Adrenal gland (tissue), 12 donors: ENCODE results near the gene SH2D2A. TPM values are rescaled to one million over a fixed set of nuclear protein-coding genes. Genes with fewer than 3 reads are reported as not detected.

Experiments
- DNase-seq, 7 donors: peaks; one replicate each; pipeline ENCODE4 v3.0.0-alpha.2; 2019 to 2020
- H3K27ac ChIP-seq, 5 donors: fragments of 200-600 bp; sonication (generic) in 4 of 5; 1 replicate in 3 of 5; 2 replicates in 2 of 5; pipeline versions ENCODE4 v1.5.1 to v1.8.0; 2016 to 2020; ENCODE audit warnings: mild to moderate bottlenecking in 1 of 5
- H3K27me3 ChIP-seq: fragments of 200-600 bp; 2 replicates; pipeline ENCODE4 v1.8.0; 2021
- H3K36me3 ChIP-seq, 2 donors: fragments of 200-600 bp; replicated peaks in 1 of 2; 1 replicate in 1 of 2; 2 replicates in 1 of 2; pipeline versions ENCODE4 v1.5.1 to v1.8.0; 2018 to 2022
- H3K4me1 ChIP-seq, 2 donors: fragments of 200-600 bp; replicated peaks in 1 of 2; 1 replicate in 1 of 2; 2 replicates in 1 of 2; pipeline versions ENCODE4 v1.5.1 to v1.8.0; 2018 to 2021
- H3K4me3 ChIP-seq, 4 donors: fragments of 200-600 bp; sonication (generic) in 3 of 4; one replicate each; pipeline ENCODE4 v1.5.1; 2016 to 2018
- H3K9me3 ChIP-seq, 3 donors: fragments of 200-600 bp; sonication (generic) in 1 of 3; replicated peaks in 1 of 3; 1 replicate in 2 of 3; 2 replicates in 1 of 3; pipeline versions ENCODE4 v1.5.1 to v1.8.0; 2016 to 2021
- POLR2A ChIP-seq, 2 donors: fragments of 450-650 bp; IDR thresholded peaks; one replicate each; pipeline ENCODE4 v1.6.1; 2017; ENCODE audit warnings: antibody characterized with exemption in 2 of 2, mild to moderate bottlenecking in 2 of 2, moderate library complexity in 1 of 2
- WGBS, 4 donors: extraction: QIAGEN DNeasy Blood & Tissue Kit in 2 of 4; methylation state at CpG; one replicate each; pipeline versions ENCODE4 v1.1.5 to v1.1.7; 2013 to 2017; 5-methylcytosine and 5-hydroxymethylcytosine counted together
- intact Hi-C, 2 donors: fragments of 100-400 bp; cut with DNase I; formaldehyde crosslinking; loops; one replicate each; pipeline versions ENCODE4 v1.14.1 to v1.15.0; 2022 to 2023
- polyA plus RNA-seq, 3 donors: library from polyadenylated mRNA; stranded (reverse); fragments of 200-250 nt in 2 of 3; fragments of 350-450 nt in 1 of 3; fragmentation: Illumina TruSeq in 1 of 3; extraction: RNeasy Lipid Tissue Mini Kit (QIAGEN cat#74804) in 1 of 3; gene quantifications; one replicate each; pipeline ENCODE4 v1.2.3, GENCODE V29; 2013 to 2014
- total RNA-seq, 9 donors: library from RNA; depleted of rRNA in 4 of 9; stranded (reverse); fragments of >200 nt in 4 of 9; fragments of 120-200 nt in 1 of 9; fragmentation: NEBNext Ultra II Directional in 1 of 9; extraction: Animal tissue kit (Norgen Biotek cat#: 25700) in 1 of 9; gene quantifications; one replicate each; pipeline versions ENCODE4 v1.1.0 to v1.2.4, GENCODE V29; 2013 to 2023
- TF ChIP-seq, protein P1 (sequence below), 6 experiments: fragments of 450-650 bp in 4 of 6; fragments of 200-600 bp in 2 of 6; sonication (generic) in 1 of 6; IDR thresholded peaks; 1 replicate in 5 of 6; 2 replicates in 1 of 6; pipeline versions ENCODE4 v1.5.1 to v1.8.0; 2016 to 2021; ENCODE audit warnings: antibody characterized with exemption in 6 of 6, mild to moderate bottlenecking in 2 of 6, moderate library complexity in 1 of 6
- donor health status: healthy with polysubstance abuse.
- donor health status: Bipolar disorder and iron deficiency.
- donor health status: DM: yes; HTN: yes; CAD: no.
- donor health status: DM: no; HTN: no; CAD: no.
- donor health status: DM: no; HTN: no; CAD: no.
- donor health status: DM: yes; HTN: yes; CAD: no.

SH2D2A gene
- total and polyA plus RNA-seq, 12 donors = 0.11 to 4.8 (median 2.1) TPM; not detected in 1

DNA sequence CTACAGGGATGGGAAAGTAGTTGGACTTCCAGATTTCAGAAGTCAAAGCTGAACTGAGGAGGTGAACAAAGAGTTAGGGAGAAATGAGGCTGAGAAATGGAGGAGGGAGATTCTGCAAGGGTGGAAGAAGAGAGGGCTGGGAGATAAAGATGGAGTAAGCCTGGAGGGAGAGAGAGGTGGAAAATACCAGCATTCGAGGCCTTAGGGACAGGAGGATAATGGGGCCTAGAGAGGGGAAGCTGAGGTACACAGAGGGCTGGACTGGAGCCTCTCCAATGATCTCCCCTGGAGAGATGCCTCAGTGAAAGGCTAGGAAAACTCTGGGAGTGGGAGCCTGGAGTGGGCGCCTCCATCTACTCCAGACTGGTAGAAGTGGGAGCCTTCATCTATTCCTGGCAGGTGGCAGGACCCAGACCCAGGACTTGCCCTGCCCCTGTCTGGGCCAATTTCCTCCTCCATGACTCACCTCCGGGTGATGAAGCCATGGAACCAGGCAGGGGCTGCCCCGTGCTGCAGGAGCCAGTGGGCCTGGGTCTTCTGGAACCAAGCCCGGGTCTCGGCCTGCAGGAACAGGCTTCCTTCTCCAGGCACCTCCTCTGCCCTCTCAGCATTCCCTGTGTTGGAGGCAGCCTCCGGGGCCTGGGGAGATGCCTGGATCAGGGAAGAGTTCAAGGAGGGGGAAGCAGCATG is 1.9 kb downstream of the SH2D2A start:
- H3K9me3 ChIP-seq = no peaks in the 10 kb centered on the region
- no peak overlapping the region for H3K4me3 ChIP-seq
- H3K27ac ChIP-seq = peak overlapping the region in 3 of 5 donors; percentile 29 to 82 (median 81)
- TF ChIP-seq, protein P1, sequence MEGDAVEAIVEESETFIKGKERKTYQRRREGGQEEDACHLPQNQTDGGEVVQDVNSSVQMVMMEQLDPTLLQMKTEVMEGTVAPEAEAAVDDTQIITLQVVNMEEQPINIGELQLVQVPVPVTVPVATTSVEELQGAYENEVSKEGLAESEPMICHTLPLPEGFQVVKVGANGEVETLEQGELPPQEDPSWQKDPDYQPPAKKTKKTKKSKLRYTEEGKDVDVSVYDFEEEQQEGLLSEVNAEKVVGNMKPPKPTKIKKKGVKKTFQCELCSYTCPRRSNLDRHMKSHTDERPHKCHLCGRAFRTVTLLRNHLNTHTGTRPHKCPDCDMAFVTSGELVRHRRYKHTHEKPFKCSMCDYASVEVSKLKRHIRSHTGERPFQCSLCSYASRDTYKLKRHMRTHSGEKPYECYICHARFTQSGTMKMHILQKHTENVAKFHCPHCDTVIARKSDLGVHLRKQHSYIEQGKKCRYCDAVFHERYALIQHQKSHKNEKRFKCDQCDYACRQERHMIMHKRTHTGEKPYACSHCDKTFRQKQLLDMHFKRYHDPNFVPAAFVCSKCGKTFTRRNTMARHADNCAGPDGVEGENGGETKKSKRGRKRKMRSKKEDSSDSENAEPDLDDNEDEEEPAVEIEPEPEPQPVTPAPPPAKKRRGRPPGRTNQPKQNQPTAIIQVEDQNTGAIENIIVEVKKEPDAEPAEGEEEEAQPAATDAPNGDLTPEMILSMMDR (IDR thresholded peaks at IDR 0.05) = no peak
- no peak for TF ChIP-seq POLR2A (IDR thresholded peaks at IDR 0.05)
- no peaks in the 10 kb centered on the region for H3K27me3 ChIP-seq
- intact Hi-C loops = no loop called here
- H3K4me1 ChIP-seq = peaks cover 12 to 22% of the 10 kb centered on the region in 2 donors
- H3K36me3 ChIP-seq = no peaks in the 10 kb centered on the region
- no peak for DNase-seq
- WGBS, 4 donors = 60 to 90% (median 80%) methylated on average over 3 to 7 of the region's 7 CpGs

DNA sequence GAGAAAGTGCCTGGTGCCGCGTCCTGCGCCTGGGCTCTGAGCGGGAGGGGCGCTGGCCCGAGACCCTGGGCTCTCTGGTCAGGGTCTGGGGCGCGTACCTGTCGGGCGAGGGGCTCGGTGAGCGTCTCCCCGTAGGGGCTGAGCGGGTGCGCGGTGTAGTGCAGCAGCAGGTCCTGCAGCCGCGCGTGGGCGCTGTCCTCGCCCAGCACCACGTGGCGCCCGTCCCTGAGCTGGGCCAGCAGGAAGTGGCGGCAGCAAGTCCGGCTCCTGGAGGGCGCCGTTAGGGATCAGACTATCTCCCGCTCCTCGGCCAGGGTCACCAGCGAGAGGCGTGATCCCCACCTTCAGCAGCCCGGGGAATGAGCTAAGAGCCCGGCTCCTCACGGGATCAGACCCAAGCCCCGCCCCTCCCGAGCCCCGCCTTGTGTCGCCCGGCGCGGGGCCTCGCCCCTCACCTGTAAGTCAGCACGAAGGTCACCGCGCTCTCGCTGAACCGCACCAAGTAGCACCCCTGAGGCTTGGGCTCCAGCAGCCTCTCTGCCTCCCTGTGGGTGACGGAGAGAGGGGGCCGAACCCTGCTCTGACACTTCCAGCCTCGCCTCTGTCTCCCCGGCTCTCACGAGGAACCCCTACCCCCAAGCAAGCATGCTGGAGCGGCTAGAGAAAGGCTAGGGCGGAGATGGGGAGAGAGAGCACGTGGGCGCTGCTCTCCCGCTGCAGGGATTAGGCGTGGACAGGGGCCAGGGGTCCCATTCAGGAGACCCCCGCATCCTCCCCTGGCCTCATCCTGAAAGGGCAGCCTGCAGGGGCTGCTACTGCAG is 2.7 kb downstream of the SH2D2A start:
- Histone ChIP-seq H3K4me1 (peaks cover 12 to 22% of the 10 kb centered on the region in 2 donors), H3K27me3 (no peaks in the 10 kb centered on the region), H3K4me3 (peak overlapping the region in 2 of 4 donors; percentile 10 to 54), H3K36me3 (no peaks in the 10 kb centered on the region), H3K27ac (peak overlapping the region in 3 of 5 donors; percentile 14 to 82 (median 81)), H3K9me3 (no peaks in the 10 kb centered on the region)
- TF ChIP-seq, protein P1 (IDR thresholded peaks at IDR 0.05) = peak; percentile 42 to 71 (median 54)
- TF ChIP-seq POLR2A (IDR thresholded peaks at IDR 0.05) = no peak
- intact Hi-C loops = no loop called here
- peak; percentile 56 to 75 (median 69) for DNase-seq
- 13 to 40% (median 14%) methylated on average over 18 to 60 of the region's 60 CpGs for WGBS, 4 donors

DNA sequence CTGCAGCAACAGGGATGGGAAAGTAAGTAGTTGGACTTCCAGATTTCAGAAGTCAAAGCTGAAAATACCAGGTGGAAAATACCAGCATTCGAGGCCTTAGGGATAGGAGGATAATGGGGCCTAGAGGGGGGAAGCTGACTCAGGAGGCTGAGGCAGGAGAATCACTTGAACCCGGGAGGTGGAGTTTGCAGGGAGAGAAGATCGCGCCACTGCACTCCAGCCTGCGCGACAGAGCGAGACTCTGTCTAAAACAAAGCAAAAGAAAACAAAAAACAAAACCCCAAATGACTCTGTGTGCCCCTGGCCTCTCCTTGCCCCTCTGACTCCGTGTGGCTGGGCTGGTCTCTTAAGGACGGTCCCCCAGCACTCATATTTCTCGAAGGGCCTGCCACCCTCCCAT is 3.4 kb downstream of the SH2D2A start:
- Histone ChIP-seq H3K27ac (no peak overlapping the region), H3K27me3 (no peaks in the 10 kb centered on the region), H3K9me3 (no peaks in the 10 kb centered on the region), H3K4me1 (peaks cover 12 to 22% of the 10 kb centered on the region in 2 donors), H3K36me3 (no peaks in the 10 kb centered on the region), H3K4me3 (peak overlapping the region in 2 of 4 donors; percentile 10 to 54)
- 39 to 53% (median 46%) methylated on average over 10 of the region's 10 CpGs for WGBS, 4 donors
- intact Hi-C loops = no loop called here
- no peak for TF ChIP-seq POLR2A (IDR thresholded peaks at IDR 0.05)
- DNase-seq = no peak

DNA sequence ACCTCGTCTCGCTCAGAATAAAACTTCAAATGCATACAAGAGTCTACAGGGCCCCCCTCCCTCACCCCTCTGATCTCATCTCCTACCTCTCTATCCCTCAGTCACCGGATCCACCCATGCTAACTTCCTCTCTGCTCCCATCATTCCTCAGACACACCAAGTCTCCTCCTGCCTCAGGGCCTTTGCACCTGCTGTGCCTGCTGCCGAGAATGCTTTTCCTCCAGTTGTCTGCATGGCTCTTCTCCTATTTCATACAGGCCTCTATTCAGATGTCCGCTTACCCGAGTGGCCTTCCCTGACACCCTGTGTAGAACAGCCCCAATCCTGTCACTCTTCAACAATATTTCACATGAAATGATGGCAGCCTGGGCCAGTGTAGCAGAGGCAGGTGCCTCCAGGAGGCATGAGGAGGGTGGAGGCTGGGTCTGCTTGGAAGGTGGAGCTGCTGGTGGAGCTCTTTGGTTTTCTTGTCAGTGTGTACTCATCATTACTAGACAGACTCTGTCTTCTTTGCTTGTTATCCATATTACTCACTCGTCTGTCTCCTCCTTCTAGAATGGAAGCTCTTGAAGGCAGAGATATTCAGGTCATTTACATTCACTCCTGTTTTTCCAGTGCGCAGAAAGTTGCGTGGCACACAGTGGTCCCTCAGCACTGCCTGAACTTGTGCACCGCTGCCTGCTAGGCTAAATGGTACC is 4.2 kb downstream of the SH2D2A start:
- H3K4me1 ChIP-seq = peaks cover 12 to 22% of the 10 kb centered on the region in 2 donors
- intact Hi-C loops = no loop called here
- no peaks in the 10 kb centered on the region for H3K9me3 ChIP-seq
- no peak for DNase-seq
- no peaks in the 10 kb centered on the region for H3K27me3 ChIP-seq
- TF ChIP-seq POLR2A (IDR thresholded peaks at IDR 0.05) = no peak
- TF ChIP-seq, protein P1 (IDR thresholded peaks at IDR 0.05) = no peak
- WGBS, 4 donors = 93 to 97% (median 95%) methylated on average over 10 of the region's 10 CpGs
- no peak overlapping the region for H3K27ac ChIP-seq
- no peak overlapping the region for H3K4me3 ChIP-seq
- no peaks in the 10 kb centered on the region for H3K36me3 ChIP-seq
